HCT116 (cell line): ENCODE data around the gene ERCC5. TPM values are rescaled to one million over a fixed set of nuclear protein-coding genes. Genes with fewer than 3 reads are reported as not detected.

ENCODE experiments used
- ATAC-seq: fragments of 200-7000 bp; cut with Tn5 transposase; 2 replicates; pipeline ENCODE4 v1.9.1; 2020; ENCODE audit warnings: mild to moderate bottlenecking, moderate library complexity
- BruUV-seq: library from RNA; stranded (reverse); fragments of 400-500 nt; replicated peaks from 2 replicates; lab custom pipeline; 2021; lab: Mats Ljungman, UMichigan
- CTCF ChIA-PET: fragments of 300-600 bp; sonication (Branson Sonifier 250); formaldehyde crosslinking; loops from one replicate; lab custom pipeline; 2021; ENCODE audit warnings: antibody characterized with exemption; lab: Charles Lee
- POLR2A ChIA-PET: fragments of 300-600, 350-600 bp; sonication (Branson Sonifier 250); formaldehyde crosslinking; loops from one replicate; lab custom pipeline; 2021; ENCODE audit warnings: antibody characterized with exemption; lab: Charles Lee
- RAD21 ChIA-PET, 2 experiments: fragments of 300-600 bp; sonication (Branson Sonifier 250); formaldehyde crosslinking; loops; one replicate each; lab custom pipeline; 2023; ENCODE audit warnings: low total read pairs in 2 of 2; ENCODE audit not compliant: uncharacterized antibody in 2 of 2, unreplicated experiment in 2 of 2, low non-redundant PET in 1 of 2; lab: Charles Lee
- DNase-seq: peaks from one replicate; pipeline ENCODE4 v3.0.0-alpha.2; 2010; ENCODE audit warnings: low read depth, low spot score
- H2AFZ ChIP-seq: fragments of 200-600 bp; shearing (Covaris generic), sonication (generic); 2 replicates; pipeline ENCODE4 v1.6.1; 2017; ENCODE audit warnings: low read depth, mixed run types, mixed read lengths, antibody characterized with exemption, low read length; ENCODE audit not compliant: poor library complexity, severe bottlenecking
- H3K27ac ChIP-seq: 2 replicates; pipeline ENCODE4 v1.5.1; 2012; ENCODE audit warnings: low read depth, low read length
- H3K27me3 ChIP-seq: fragments of 200-600 bp; sonication (generic); 2 replicates; pipeline ENCODE4 v1.6.1; 2016; ENCODE audit warnings: mixed run types, low read length, mixed read lengths; ENCODE audit not compliant: insufficient read depth
- H3K36me3 ChIP-seq, 2 experiments: fragments of 200-500 bp in 1 of 2; fragments of 200-600 bp in 1 of 2; sonication (Bioruptor generic) in 1 of 2; sonication (generic) in 1 of 2; 2 replicates each; pipeline versions ENCODE4 v1.5.1 to v1.6.1; 2014 to 2016; ENCODE audit warnings: low read length in 2 of 2, inconsistent platforms in 1 of 2, mixed read lengths in 1 of 2, mixed run types in 1 of 2; ENCODE audit not compliant: insufficient read depth in 2 of 2, control insufficient read depth in 1 of 2
- H3K4me1 ChIP-seq, 2 experiments: fragments of 200-600 bp in 1 of 2; sonication (generic) in 1 of 2; 2 replicates each; pipeline versions ENCODE4 v1.5.1 to v1.6.1; 2012 to 2017; ENCODE audit warnings: low read length in 2 of 2, inconsistent platforms in 1 of 2, mild to moderate bottlenecking in 1 of 2, mixed read lengths in 1 of 2, mixed run types in 1 of 2, moderate library complexity in 1 of 2; ENCODE audit not compliant: insufficient read depth in 2 of 2, control insufficient read depth in 1 of 2
- H3K4me2 ChIP-seq: fragments of 200-600 bp; sonication (generic); 2 replicates; pipeline ENCODE4 v1.6.1; 2017; ENCODE audit warnings: mixed run types, low read length, mixed read lengths
- H3K4me3 ChIP-seq, 2 experiments: fragments of 200-600 bp in 1 of 2; sonication (generic) in 1 of 2; replicated peaks in 1 of 2; 2 replicates each; pipeline ENCODE4 v1.5.1; 2011 to 2016; ENCODE audit warnings: low read length in 2 of 2, control low read depth in 1 of 2, low read depth in 1 of 2, mild to moderate bottlenecking in 1 of 2, mixed read lengths in 1 of 2, mixed run types in 1 of 2
- H3K79me2 ChIP-seq: fragments of 200-600 bp; sonication (generic); 2 replicates; pipeline ENCODE4 v1.6.1; 2017; ENCODE audit warnings: mild to moderate bottlenecking, mixed run types, low read length, moderate library complexity, mixed read lengths; ENCODE audit not compliant: insufficient read depth
- H3K9ac ChIP-seq: fragments of 200-600 bp; sonication (generic); 2 replicates; pipeline ENCODE4 v1.6.1; 2016; ENCODE audit warnings: low read length, mixed read lengths
- H3K9me2 ChIP-seq: fragments of 200-600 bp; sonication (generic), shearing (Covaris generic); 2 replicates; pipeline ENCODE4 v1.6.1; 2017; ENCODE audit warnings: mixed run types, mild to moderate bottlenecking, moderate library complexity; ENCODE audit not compliant: insufficient read depth
- H3K9me3 ChIP-seq, 2 experiments: fragments of 200-500 bp in 1 of 2; fragments of 200-600 bp in 1 of 2; sonication (Bioruptor generic) in 1 of 2; sonication (generic) in 1 of 2; 2 replicates each; pipeline ENCODE4 v1.6.1; 2014 to 2017; ENCODE audit warnings: low read length in 2 of 2, mixed read lengths in 2 of 2, inconsistent platforms in 1 of 2, low read depth in 1 of 2, mild to moderate bottlenecking in 1 of 2, mixed run types in 1 of 2, moderate library complexity in 1 of 2; ENCODE audit not compliant: control insufficient read depth in 1 of 2, insufficient read depth in 1 of 2
- H4K20me1 ChIP-seq: fragments of 200-600 bp; sonication (generic), shearing (Covaris generic); 2 replicates; pipeline ENCODE4 v1.6.1; 2017; ENCODE audit warnings: mixed run types, mild to moderate bottlenecking, moderate library complexity; ENCODE audit not compliant: insufficient read depth
- ATF3 ChIP-seq: IDR thresholded peaks from 2 replicates; pipeline ENCODE4 v1.6.1; 2012
- CBX3 ChIP-seq: IDR thresholded peaks from 2 replicates; pipeline ENCODE4 v1.6.1; 2012; ENCODE audit warnings: low read depth
- CEBPB ChIP-seq: IDR thresholded peaks from 2 replicates; pipeline ENCODE4 v1.6.1; 2012; ENCODE audit warnings: low read depth
- CTCF ChIP-seq, 3 experiments: fragments of 200-600 bp in 1 of 3; sonication (generic) in 1 of 3; IDR thresholded peaks in 2 of 3; conservative IDR thresholded peaks in 1 of 3; 2 replicates each; pipeline ENCODE4 v1.5.1; 2012 to 2017; ENCODE audit warnings: low read depth in 2 of 3, low read length in 2 of 3, antibody characterized with exemption in 1 of 3, borderline replicate concordance in 1 of 3, control low read depth in 1 of 3, mild to moderate bottlenecking in 1 of 3, mixed read lengths in 1 of 3, mixed run types in 1 of 3, moderate library complexity in 1 of 3; ENCODE audit not compliant: insufficient read depth in 1 of 3
- EGR1 ChIP-seq: IDR thresholded peaks from 2 replicates; pipeline ENCODE4 v1.6.1; 2012; ENCODE audit warnings: low read depth
- EZH2 ChIP-seq: fragments of 200-600 bp; sonication (generic); IDR thresholded peaks from 2 replicates; pipeline ENCODE4 v1.6.1; 2017; ENCODE audit warnings: antibody characterized with exemption, mixed run types
- FOSL1 ChIP-seq: IDR thresholded peaks from 2 replicates; pipeline ENCODE4 v1.6.1; 2012; ENCODE audit warnings: low read depth
- MAX ChIP-seq: IDR thresholded peaks from 2 replicates; pipeline ENCODE4 v1.6.1; 2012
- SP1 ChIP-seq: IDR thresholded peaks from 2 replicates; pipeline ENCODE4 v1.6.1; 2012; ENCODE audit warnings: low read depth
- SRF ChIP-seq: IDR thresholded peaks from 2 replicates; pipeline ENCODE4 v1.6.1; 2012; ENCODE audit warnings: low read depth
- TCF7L2 ChIP-seq: IDR thresholded peaks from 2 replicates; pipeline ENCODE4 v1.7.0; 2011; ENCODE audit warnings: borderline replicate concordance, inconsistent platforms; ENCODE audit not compliant: insufficient read depth, insufficient read length; ENCODE audit errors: extremely low read depth
- YY1 ChIP-seq: IDR thresholded peaks from 2 replicates; pipeline ENCODE4 v1.6.1; 2011; ENCODE audit warnings: low read length, low read depth, moderate library complexity, mild to moderate bottlenecking; ENCODE audit not compliant: insufficient replicate concordance; ENCODE audit errors: extremely low read depth
- ZBTB33 ChIP-seq: IDR thresholded peaks from 2 replicates; pipeline ENCODE4 v1.6.1; 2011; ENCODE audit warnings: mild to moderate bottlenecking, low read length, moderate library complexity; ENCODE audit not compliant: insufficient replicate concordance; ENCODE audit errors: extremely low read depth
- ZFX ChIP-seq: fragments of 450-650 bp; IDR thresholded peaks from 2 replicates; pipeline ENCODE4 v1.6.1; 2017
- ZNF274 ChIP-seq: fragments of 200-500 bp; sonication (Bioruptor generic); IDR thresholded peaks from 2 replicates; pipeline ENCODE4 v1.6.1; 2014; ENCODE audit warnings: mild to moderate bottlenecking, low read depth, low read length, inconsistent platforms
- intact Hi-C: fragments of 100-400 bp; cut with micrococcal nuclease; formaldehyde crosslinking; loops from 2 replicates; pipeline ENCODE4 v1.10.0; 2022
- total RNA-seq: library from RNA; stranded (reverse); gene quantifications from one replicate; pipeline ENCODE4 v1.2.1, GENCODE V29; 2021; ENCODE audit not compliant: unreplicated experiment

ERCC5 gene
- total RNA-seq, 1 experiment from 2014 or later: 25.6 TPM

- CTCF ChIA-PET: no interaction called here
- Histone ChIP-seq H3K4me1 (no peaks in the 10 kb centered on the region), H4K20me1 (no peaks in the 10 kb centered on the region), H3K4me3 (no peak overlapping the region), H3K79me2 (no peaks in the 10 kb centered on the region), H2AFZ (no peak overlapping the region), H3K27me3 (peaks cover 4% of the 10 kb centered on the region; the same call in 1 of the 2 replicates), H3K27ac (no peak overlapping the region), H3K9ac (no peak overlapping the region), H3K9me2 (no peaks in the 10 kb centered on the region), H3K36me3 (no peaks in the 10 kb centered on the region), H3K4me2 (no peak overlapping the region), H3K9me3 (no peaks in the 10 kb centered on the region)
- DNase-seq (no peak), ATAC-seq (no peak)
- RAD21 ChIA-PET: no interaction called here
- TF ChIP-seq SRF: no peak
- TF ChIP-seq ZNF274: no peak
- no peak for TF ChIP-seq FOSL1
- TF ChIP-seq CTCF (IDR thresholded peaks at IDR 0.05 in 2 of 3, conservative IDR thresholded peaks at IDR 0.05 in 1 of 3; ENCODE audit: borderline replicate concordance in 1 of 3, insufficient read depth in 1 of 3, low read depth in 2 of 3, low read length in 2 of 3): no peak
- no peak for TF ChIP-seq TCF7L2
- no peak for TF ChIP-seq EGR1
- TF ChIP-seq SP1: no peak
- TF ChIP-seq YY1: no peak
- no peak for TF ChIP-seq MAX
- no peak for TF ChIP-seq ZBTB33
- no peak for TF ChIP-seq ATF3
- no peak for TF ChIP-seq ZFX
- TF ChIP-seq CBX3: no peak
- no peak for TF ChIP-seq CEBPB
- TF ChIP-seq EZH2: no peak
- POLR2A ChIA-PET: no interaction called here
- intact Hi-C loops: no loop called here
- BruUV-seq: no TSS peak
Measured at GRCh38 chr13:102892503-102892902, 46.7 kb downstream of the ERCC5 start.
